ENCODE results near the gene CHERP.

The CHERP gene

DNA sequence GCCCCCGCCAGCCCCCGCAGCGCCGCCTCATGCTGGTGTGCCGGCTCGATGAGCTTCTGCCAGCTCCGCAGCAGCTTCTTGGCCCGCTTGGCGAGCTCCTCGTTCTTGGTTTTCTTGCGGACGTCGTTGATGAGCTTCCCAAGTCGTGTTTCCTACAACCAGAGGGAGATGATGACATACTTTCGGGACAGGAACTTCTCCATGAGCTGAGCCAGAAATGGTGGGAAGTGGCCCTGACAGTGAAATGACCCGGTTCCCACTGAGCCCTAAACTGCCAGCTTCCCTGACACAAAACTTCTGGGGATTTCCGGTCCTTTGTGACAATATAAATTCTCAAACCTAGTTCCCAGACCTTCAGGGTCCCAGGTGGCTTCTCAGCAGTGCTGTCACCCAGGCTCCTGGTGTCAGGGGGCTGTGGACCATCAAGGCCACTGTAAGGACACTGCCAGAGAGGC lies 35.3 kb upstream of the CHERP start:
- peaks cover 60% of the 10 kb centered on the region for H3K79me2 ChIP-seq (ENCODE audit: control insufficient read depth, insufficient read depth, low read length)
- WGBS (ENCODE audit: extremely low coverage, insufficient coverage, low lambda C conversion rate), result no CpG with 5 or more reads among the region's 17 CpGs
- H3K4me2 ChIP-seq (ENCODE audit: low read length), result no peak overlapping the region
- H3K4ac ChIP-seq (ENCODE audit: low read depth, low read length), result no peak overlapping the region
- H3K18ac ChIP-seq (ENCODE audit: low read length), result no peak overlapping the region
- no peak overlapping the region for H2BK5ac ChIP-seq (ENCODE audit: low read length)
- no peak overlapping the region for H2AK5ac ChIP-seq (ENCODE audit: low read length)
- DNase-seq, result no peak
- H4K5ac ChIP-seq (ENCODE audit: low read length), result no peak overlapping the region
- H3K27ac ChIP-seq (ENCODE audit: low read depth, low read length), result no peak overlapping the region
- no peaks in the 10 kb centered on the region for H3K4me1 ChIP-seq (ENCODE audit: control insufficient read depth, low read depth, low read length)
- no peaks in the 10 kb centered on the region for H3K27me3 ChIP-seq (ENCODE audit: insufficient read depth, low read length, poor library complexity)
- no peak overlapping the region for H2BK120ac ChIP-seq (ENCODE audit: low read depth, low read length)
- H3K9ac ChIP-seq (ENCODE audit: low read length), result no peak overlapping the region
- no peak overlapping the region for H3K4me3 ChIP-seq (ENCODE audit: low read length)
- no peak overlapping the region for H3K56ac ChIP-seq (ENCODE audit: low read length)
- no peak overlapping the region for H3K23ac ChIP-seq (ENCODE audit: low read length)
- H2BK15ac ChIP-seq (replicated peaks; ENCODE audit: low read depth), result no peak overlapping the region
- no peak overlapping the region for H4K8ac ChIP-seq (ENCODE audit: low read depth, low read length)
- peaks cover 4% of the 10 kb centered on the region for H3K36me3 ChIP-seq (ENCODE audit: control insufficient read depth, insufficient read depth, low read length)
- H3K79me1 ChIP-seq (ENCODE audit: low read length), result peaks cover 51% of the 10 kb centered on the region

DNA sequence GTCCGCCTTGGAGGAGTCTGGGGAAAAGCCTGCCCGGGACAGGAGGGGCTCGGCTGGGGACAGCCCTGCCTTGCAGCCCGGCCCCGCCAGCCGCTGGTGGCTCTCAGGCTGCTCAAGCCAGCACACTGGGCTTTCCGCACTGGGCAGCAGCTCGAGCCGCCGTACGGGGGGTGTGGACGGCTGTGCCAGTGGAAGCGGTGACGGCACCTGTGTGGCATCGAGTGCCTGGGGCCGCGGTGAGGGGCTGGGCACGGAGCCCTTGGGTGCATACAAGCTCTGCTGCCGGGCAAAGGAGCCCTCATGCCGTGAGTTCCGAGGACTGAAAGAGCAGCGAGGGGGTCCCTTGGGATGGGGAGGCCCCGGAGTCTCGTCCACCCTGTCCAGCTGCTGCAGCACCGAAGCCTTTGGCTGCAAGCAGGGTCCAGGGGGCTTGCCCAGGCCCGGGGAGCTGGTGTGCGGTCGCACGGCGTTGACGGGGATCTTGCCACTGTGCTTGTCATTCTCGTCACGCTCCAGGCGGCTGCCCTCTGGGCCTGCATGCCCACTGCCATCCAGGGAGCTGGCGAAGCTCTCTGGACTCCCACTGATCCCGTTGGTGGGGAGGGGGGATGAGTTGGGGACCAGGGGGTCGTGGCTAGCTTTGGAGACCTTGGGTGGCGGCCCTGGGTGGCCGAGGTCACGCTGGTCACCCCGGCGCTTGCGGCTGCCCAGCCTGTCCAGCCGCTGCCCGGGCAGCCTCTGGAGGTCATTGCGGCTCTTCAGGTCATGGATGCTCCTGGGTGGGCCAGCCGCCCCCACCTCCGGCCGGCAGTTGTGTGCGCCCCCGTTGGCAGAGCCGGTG lies 34.7 kb upstream of the CHERP start:
- no peak overlapping the region for H4K5ac ChIP-seq (ENCODE audit: low read length)

DNA sequence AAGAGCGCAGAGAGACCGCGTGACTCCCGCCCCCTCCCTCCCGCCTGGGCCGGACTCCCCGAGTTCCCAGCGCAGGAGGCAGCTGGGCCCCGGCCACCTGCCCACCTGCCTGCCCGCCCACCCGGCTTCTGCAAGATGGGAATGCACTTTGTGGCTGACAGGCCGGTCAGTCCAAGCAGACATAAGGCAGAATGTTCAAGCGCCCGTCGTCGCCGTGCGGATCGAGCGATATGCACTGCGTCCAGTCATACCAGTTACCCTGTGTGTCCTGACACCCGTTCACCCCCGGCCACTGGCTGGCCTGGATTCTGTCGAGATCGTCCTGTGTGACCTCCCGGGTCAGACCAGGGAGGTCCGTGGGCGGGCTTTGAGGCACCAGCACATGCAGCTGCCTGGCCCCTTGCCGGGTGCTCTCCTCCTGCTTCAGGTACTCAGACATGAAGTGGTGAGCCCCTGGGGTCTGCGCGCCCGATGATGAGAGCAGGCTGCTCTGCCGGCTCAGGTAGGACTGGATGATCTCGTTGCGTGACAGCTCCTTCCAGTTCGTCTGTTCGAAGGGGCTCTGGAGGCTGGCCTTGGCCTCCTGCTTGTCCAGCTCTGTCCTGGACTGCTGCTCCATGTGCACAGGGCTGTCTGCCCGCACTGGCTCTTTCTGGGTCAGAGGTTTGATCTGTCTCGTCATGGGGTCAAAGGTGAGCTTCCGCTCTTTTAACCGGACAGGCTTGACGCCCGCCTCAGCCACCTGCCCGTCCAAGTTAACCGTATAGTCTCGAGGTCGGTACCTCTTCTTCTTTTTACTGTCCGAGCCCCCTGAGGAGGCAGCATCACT lies 33.8 kb upstream of the CHERP start:
- Histone ChIP-seq H3K4me3 (ENCODE audit: low read length) (no peak overlapping the region), H3K56ac (ENCODE audit: low read length) (no peak overlapping the region), H3K27me3 (ENCODE audit: insufficient read depth, low read length, poor library complexity) (no peaks in the 10 kb centered on the region), H4K5ac (ENCODE audit: low read length) (no peak overlapping the region), H3K23ac (ENCODE audit: low read length) (no peak overlapping the region), H2BK15ac (replicated peaks; ENCODE audit: low read depth) (no peak overlapping the region), H3K36me3 (ENCODE audit: control insufficient read depth, insufficient read depth, low read length) (peaks cover 4% of the 10 kb centered on the region), H2BK5ac (ENCODE audit: low read length) (no peak overlapping the region), H3K9ac (ENCODE audit: low read length) (no peak overlapping the region), H3K79me1 (ENCODE audit: low read length) (peaks cover 43% of the 10 kb centered on the region), H3K18ac (ENCODE audit: low read length) (no peak overlapping the region), H4K8ac (ENCODE audit: low read depth, low read length) (no peak overlapping the region), H3K27ac (ENCODE audit: low read depth, low read length) (no peak overlapping the region), H3K4me1 (ENCODE audit: control insufficient read depth, low read depth, low read length) (peaks cover 2% of the 10 kb centered on the region), H3K79me2 (ENCODE audit: control insufficient read depth, insufficient read depth, low read length) (peaks cover 53% of the 10 kb centered on the region), H2AK5ac (ENCODE audit: low read length) (no peak overlapping the region), H3K4ac (ENCODE audit: low read depth, low read length) (no peak overlapping the region), H3K4me2 (ENCODE audit: low read length) (no peak overlapping the region), H2BK120ac (ENCODE audit: low read depth, low read length) (no peak overlapping the region)
- no CpG with 5 or more reads among the region's 48 CpGs for WGBS (ENCODE audit: extremely low coverage, insufficient coverage, low lambda C conversion rate)
- no peak for DNase-seq

More for the DNA sequence above, 34.7 kb upstream of the CHERP start:
- H3K36me3 ChIP-seq (ENCODE audit: control insufficient read depth, insufficient read depth, low read length), result peaks cover 4% of the 10 kb centered on the region
- H2AK5ac ChIP-seq (ENCODE audit: low read length), result no peak overlapping the region
- no peak overlapping the region for H4K8ac ChIP-seq (ENCODE audit: low read depth, low read length)
- H3K27ac ChIP-seq (ENCODE audit: low read depth, low read length), result no peak overlapping the region
- H3K4me1 ChIP-seq (ENCODE audit: control insufficient read depth, low read depth, low read length), result no peaks in the 10 kb centered on the region
- no peak overlapping the region for H3K4me3 ChIP-seq (ENCODE audit: low read length)
- no peak overlapping the region for H2BK5ac ChIP-seq (ENCODE audit: low read length)
- no peak overlapping the region for H3K23ac ChIP-seq (ENCODE audit: low read length)
- H3K56ac ChIP-seq (ENCODE audit: low read length), result no peak overlapping the region
- H3K79me2 ChIP-seq (ENCODE audit: control insufficient read depth, insufficient read depth, low read length), result peaks cover 54% of the 10 kb centered on the region
- peaks cover 45% of the 10 kb centered on the region for H3K79me1 ChIP-seq (ENCODE audit: low read length)
- H2BK15ac ChIP-seq (replicated peaks; ENCODE audit: low read depth), result no peak overlapping the region
- H2BK120ac ChIP-seq (ENCODE audit: low read depth, low read length), result no peak overlapping the region
- H3K18ac ChIP-seq (ENCODE audit: low read length), result no peak overlapping the region
- no peak overlapping the region for H3K9ac ChIP-seq (ENCODE audit: low read length)
- no peak overlapping the region for H3K4ac ChIP-seq (ENCODE audit: low read depth, low read length)
- DNase-seq, result no peak
- H3K27me3 ChIP-seq (ENCODE audit: insufficient read depth, low read length, poor library complexity), result no peaks in the 10 kb centered on the region
- H3K4me2 ChIP-seq (ENCODE audit: low read length), result no peak overlapping the region
- no CpG with 5 or more reads among the region's 52 CpGs for WGBS (ENCODE audit: extremely low coverage, insufficient coverage, low lambda C conversion rate)

DNA sequence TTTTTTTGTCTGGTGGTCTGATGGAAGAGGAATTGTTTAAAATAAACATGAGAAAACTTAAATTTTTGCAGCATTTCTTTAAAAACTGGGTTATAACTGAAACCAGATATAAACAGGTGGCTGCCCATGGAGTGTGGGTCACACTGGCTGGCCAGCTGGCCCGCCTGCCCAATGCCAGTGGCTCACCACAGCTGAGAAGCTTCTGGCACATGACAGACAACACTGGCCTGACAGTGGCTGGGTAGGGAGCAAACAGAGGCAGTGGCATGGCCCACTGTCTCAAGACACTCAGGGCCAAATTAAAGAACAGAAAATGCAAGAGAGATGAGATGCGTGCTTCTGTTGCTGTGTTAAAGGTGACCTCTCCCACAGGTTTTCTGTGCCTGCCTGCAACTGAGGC lies 33.0 kb upstream of the CHERP start:
- no peak overlapping the region for H3K4me3 ChIP-seq (ENCODE audit: low read length)
- H3K79me2 ChIP-seq (ENCODE audit: control insufficient read depth, insufficient read depth, low read length), result peaks cover 51% of the 10 kb centered on the region
- no peak overlapping the region for H2AK5ac ChIP-seq (ENCODE audit: low read length)
- H3K56ac ChIP-seq (ENCODE audit: low read length), result no peak overlapping the region
- no peak overlapping the region for H3K23ac ChIP-seq (ENCODE audit: low read length)
- peaks cover 4% of the 10 kb centered on the region for H3K36me3 ChIP-seq (ENCODE audit: control insufficient read depth, insufficient read depth, low read length)
- WGBS (ENCODE audit: extremely low coverage, insufficient coverage, low lambda C conversion rate), result no CpG with 5 or more reads among the region's 2 CpGs
- H3K4me2 ChIP-seq (ENCODE audit: low read length), result no peak overlapping the region
- H3K27ac ChIP-seq (ENCODE audit: low read depth, low read length), result no peak overlapping the region
- no peak overlapping the region for H4K5ac ChIP-seq (ENCODE audit: low read length)
- no peaks in the 10 kb centered on the region for H3K27me3 ChIP-seq (ENCODE audit: insufficient read depth, low read length, poor library complexity)
- H2BK120ac ChIP-seq (ENCODE audit: low read depth, low read length), result no peak overlapping the region
- no peak overlapping the region for H3K4ac ChIP-seq (ENCODE audit: low read depth, low read length)
- H3K18ac ChIP-seq (ENCODE audit: low read length), result no peak overlapping the region
- no peak overlapping the region for H2BK15ac ChIP-seq (replicated peaks; ENCODE audit: low read depth)
- no peak overlapping the region for H3K9ac ChIP-seq (ENCODE audit: low read length)
- H3K4me1 ChIP-seq (ENCODE audit: control insufficient read depth, low read depth, low read length), result peaks cover 3% of the 10 kb centered on the region
- no peak overlapping the region for H4K8ac ChIP-seq (ENCODE audit: low read depth, low read length)
- H2BK5ac ChIP-seq (ENCODE audit: low read length), result no peak overlapping the region
- peaks cover 42% of the 10 kb centered on the region for H3K79me1 ChIP-seq (ENCODE audit: low read length)
- DNase-seq, result no peak

DNA sequence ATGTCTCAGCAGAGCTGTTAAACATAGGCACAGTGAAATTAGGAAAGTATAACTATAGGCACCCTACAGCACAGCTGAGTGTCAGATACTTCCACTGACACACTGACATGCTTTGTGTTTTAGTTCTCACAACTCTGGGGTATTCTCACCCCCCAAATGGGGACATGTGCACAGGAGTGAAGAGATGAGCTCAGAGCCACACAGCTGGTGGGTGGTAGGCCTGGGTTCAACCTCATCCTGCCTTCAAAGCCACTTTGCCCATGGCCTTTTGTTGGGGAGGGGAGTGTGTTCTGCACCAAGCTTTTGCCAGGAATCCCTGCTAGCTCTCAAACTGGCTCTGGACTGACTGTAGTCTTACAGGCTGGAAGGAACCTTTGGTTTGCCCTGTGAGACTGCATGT lies 31.7 kb upstream of the CHERP start:
- H3K27me3 ChIP-seq (ENCODE audit: insufficient read depth, low read length, poor library complexity), result no peaks in the 10 kb centered on the region
- no peak overlapping the region for H2BK15ac ChIP-seq (replicated peaks; ENCODE audit: low read depth)
- H4K8ac ChIP-seq (ENCODE audit: low read depth, low read length), result no peak overlapping the region
- peaks cover 5% of the 10 kb centered on the region for H3K36me3 ChIP-seq (ENCODE audit: control insufficient read depth, insufficient read depth, low read length)
- H3K79me1 ChIP-seq (ENCODE audit: low read length), result peaks cover 41% of the 10 kb centered on the region
- no peak overlapping the region for H3K23ac ChIP-seq (ENCODE audit: low read length)
- H3K4me2 ChIP-seq (ENCODE audit: low read length), result no peak overlapping the region
- DNase-seq, result no peak
- peaks cover 48% of the 10 kb centered on the region for H3K79me2 ChIP-seq (ENCODE audit: control insufficient read depth, insufficient read depth, low read length)
- H2BK120ac ChIP-seq (ENCODE audit: low read depth, low read length), result no peak overlapping the region
- H3K4me3 ChIP-seq (ENCODE audit: low read length), result no peak overlapping the region
- H3K27ac ChIP-seq (ENCODE audit: low read depth, low read length), result no peak overlapping the region
- H3K4me1 ChIP-seq (ENCODE audit: control insufficient read depth, low read depth, low read length), result peaks cover 3% of the 10 kb centered on the region
- no peak overlapping the region for H4K5ac ChIP-seq (ENCODE audit: low read length)
- H2BK5ac ChIP-seq (ENCODE audit: low read length), result no peak overlapping the region
- H3K4ac ChIP-seq (ENCODE audit: low read depth, low read length), result no peak overlapping the region
- no peak overlapping the region for H3K56ac ChIP-seq (ENCODE audit: low read length)
- no peak overlapping the region for H3K18ac ChIP-seq (ENCODE audit: low read length)
- no peak overlapping the region for H3K9ac ChIP-seq (ENCODE audit: low read length)
- no peak overlapping the region for H2AK5ac ChIP-seq (ENCODE audit: low read length)

All from mesendoderm (in vitro differentiated cells).